HG03520 (cell line): ENCODE data around the gene MTERF4.

Experiments
- ATAC-seq: cut with Tn5 transposase; IDR thresholded peaks from one replicate; pipeline ENCODE4 v1.9.1; 2021; ENCODE audit warnings: mild to moderate bottlenecking, moderate library complexity; ENCODE audit not compliant: unreplicated experiment

Gene MTERF4

DNA sequence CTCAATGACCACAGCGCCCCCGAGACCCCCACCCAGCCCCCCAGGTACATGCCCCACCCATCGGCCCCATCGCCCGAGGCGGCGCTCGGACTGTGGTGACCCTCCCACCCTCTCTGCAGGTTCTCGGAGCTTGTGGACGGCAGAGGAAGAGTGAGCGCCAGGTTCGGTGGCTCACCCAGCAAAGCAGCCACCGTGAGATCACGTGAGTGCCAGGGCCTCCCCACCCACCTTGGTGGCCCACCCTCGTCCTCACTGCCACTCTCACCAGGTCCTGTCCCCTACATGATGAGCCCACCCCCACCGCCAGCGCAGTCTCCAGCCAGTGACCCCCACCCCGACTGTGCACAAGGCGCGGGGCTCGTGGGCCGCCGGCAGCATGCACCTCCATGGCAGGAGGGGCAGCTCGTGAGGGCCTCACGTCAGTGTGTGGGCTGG is 30.4 kb downstream of the MTERF4 start:
- no peak for ATAC-seq

DNA sequence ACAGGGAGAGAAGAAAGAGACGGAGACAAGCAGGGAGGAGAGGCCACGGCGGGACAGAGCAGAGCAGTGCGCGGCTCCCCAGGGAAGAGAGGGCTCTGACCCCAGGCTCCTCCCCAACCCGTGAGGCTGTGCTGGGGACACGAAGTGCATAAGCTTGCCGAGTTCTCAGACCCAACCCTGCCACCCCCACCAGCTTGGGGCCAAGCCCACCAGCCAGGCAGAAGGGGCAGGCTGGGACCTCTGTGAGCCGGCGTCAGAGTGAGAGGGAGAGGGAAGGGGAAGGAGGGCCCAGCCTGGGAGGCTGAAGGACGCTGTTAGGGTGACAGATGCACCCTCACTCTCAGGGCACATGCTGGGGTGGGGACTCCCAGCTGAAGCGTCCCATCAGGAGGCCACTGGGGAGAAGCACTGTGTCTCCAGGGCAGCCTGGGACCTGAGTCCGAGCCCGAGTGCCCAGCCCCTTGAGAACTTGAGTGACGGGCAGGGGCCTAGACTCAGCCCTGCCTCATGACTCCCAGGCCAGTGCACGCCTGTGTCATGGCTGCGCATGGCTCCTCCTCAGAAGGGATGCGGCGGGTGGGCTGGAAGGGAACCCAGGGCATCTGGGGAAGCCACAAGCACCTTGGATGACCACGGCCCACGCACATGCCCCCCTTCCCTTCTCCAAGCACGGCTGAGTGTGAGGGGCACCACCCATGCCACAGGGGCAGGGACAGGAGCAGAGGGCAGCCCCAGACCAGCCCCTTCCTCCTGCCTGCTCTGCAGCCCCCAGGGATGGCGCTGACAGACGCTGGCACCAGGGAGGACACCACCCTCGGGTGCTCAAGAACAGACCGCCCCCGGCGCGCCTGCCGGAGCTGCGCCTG is 31.0 kb downstream of the MTERF4 start:
- ATAC-seq: no peak

DNA sequence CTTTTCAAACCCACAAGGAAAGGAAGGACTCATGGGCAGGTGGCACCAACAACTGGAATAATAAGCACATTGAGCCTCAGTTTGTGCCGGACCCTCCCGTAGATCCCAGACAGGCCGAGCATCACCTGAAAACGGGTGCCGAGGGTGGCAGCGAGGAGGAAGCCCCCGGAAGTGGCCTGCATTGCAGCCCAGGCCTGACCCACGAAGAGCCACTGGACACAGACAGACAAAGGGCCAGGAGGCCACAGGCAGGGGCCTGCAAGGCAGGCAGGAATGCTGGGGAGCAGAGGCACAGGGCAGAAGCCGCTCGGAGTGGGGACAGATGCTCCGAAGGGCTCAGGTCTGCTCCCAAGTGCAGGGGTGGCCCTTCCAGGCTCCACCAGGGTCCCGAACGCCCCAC is 31.7 kb downstream of the MTERF4 start:
- no peak for ATAC-seq

DNA sequence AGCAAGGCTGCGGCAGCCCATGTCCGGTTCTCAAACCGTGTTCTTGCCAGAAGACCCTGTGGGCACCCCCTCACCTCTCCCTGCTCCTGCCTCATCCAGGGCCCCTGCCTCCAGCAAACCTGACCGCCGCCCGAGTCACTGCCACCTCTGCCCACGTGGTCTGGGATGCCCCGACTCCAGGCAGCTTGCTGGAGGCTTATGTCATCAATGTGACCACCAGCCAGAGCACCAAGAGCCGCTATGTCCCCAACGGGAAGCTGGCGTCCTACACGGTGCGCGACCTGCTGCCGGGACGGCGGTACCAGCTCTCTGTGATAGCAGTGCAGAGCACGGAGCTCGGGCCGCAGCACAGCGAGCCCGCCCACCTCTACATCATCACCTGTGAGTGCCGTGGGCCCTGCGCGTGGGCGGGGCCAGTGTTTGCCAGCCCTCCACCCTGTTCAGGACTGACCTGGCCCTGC is 32.2 kb downstream of the MTERF4 start:
- ATAC-seq: no peak

DNA sequence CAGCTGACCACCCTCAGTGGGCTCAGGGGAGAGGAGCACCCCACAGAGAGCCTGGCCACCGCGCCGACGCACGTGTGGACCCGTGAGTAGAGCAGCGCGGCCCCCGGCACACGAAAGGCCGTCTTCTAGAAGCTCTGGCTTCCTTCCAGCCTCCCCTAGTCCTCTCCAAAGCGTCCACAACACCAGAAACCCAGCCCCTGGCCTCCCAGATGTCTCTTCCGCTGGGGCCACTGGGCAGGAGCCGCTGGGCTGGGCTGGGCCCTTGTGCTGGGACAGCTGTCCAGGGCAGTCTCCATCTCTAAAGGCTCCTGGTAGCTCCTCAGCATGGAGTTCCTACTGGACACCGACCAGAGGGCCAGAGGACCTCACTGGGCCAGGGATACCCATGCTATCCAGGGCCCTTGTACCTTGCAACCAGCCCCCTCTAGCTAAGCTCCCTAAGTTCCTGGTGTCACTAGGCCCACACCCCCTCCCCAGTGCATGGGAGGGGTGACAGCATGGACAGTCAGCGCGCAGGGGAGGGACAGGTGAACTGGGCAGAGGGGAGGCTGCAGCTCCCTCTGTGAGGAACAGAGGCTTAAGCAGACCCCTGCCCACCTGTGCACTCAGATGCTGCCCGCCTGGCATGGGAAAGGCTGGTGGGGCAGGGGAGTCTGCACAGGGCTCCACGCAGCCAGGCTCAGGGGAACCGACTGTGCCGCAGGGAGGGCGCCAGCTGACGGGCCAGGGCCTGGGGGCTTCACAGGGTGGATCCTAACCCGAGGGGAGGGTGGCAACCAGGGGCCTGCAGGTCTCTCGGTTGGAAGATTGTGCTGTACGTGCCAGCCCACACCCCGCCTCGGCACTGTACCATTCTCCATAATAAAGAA is 32.9 kb downstream of the MTERF4 start:
- ATAC-seq: no peak

DNA sequence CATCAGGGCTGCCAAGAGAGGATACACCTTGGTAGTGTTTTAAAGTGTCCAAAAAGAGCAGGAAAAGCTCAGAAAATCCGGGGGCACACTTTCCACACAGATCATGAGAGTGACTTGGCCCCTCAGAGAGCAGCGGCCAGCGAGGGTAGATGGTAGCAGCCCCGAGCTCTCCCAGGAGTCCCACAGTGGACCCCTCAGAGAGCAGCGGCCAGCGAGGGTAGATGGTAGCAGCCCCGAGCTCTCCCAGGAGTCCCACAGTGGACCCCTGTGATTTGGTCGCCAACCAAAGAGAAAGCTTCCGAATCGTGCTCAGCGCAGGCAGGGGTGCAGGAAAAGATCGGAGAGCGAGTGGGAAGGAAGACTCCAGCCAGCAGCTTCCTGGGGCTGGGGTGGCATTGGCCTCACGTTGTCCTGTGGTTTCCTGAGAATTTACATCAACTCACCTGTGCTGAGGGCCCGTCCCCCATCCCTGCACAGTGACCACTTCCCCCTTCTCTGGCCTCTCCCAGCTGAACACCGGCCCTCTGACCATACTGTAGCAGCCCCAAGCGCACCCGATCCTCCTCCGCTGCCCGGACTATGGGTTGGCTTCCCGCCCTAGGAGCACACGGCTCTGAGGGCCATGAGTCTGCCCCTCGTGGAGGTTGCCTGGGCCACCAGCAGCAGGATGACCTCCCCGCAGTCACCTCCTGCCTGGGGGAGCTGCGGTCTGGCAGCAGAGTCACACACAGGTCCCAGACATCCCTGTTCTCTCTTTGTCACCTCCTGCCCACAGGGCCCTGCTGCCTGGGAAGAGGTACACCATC is 33.7 kb downstream of the MTERF4 start:
- no peak for ATAC-seq

DNA sequence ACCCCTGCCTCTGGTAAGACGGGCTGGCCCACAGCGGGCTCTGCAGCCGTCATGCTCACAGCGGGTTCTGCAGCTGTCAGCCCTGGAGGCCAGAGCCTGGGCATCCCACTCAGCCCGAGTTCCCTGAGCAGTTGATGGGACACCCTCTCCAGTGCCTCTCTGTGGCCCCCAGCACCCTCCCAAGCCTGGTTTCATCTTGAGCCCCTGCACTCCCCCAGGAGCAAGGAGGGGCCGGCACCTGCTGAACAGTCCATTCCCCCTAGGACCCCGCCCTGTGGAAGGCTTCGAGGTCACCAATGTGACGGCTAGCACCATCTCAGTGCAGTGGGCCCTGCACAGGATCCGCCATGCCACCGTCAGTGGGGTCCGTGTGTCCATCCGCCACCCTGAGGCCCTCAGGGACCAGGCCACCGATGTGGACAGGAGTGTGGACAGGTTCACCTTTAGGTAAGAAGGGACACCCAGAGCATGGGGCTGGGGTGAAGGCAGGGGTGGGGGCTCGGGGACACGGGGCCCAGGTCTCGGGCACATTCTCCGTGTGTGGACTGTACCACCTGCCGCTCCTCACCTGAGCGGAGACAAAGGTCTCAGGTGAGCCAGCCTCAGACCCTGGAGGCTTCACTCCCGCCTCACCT is 34.5 kb downstream of the MTERF4 start:
- ATAC-seq: no peak

DNA sequence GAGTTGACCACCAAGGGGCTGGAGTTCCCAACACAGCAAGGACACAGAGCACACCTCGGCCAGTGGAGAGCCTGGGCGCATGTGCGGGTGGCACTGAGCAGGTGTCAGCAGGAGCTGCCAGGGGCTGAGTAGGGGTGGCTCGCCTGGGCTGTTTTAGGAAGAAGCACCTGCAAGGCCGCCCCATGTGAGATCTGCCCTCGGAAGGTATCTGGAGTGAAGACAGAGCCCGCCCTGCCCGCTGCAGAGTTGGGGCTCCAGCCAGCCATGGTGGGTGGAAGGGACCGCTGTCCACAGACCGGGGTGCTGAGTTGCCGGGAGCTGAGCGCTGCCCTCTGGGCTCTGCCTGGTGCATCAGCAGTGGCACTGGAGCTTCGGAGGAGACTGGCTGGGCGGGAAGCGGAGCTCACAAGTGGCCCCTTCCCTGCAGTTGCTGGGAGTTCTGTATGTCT is 35.2 kb downstream of the MTERF4 start:
- ATAC-seq: no peak

DNA sequence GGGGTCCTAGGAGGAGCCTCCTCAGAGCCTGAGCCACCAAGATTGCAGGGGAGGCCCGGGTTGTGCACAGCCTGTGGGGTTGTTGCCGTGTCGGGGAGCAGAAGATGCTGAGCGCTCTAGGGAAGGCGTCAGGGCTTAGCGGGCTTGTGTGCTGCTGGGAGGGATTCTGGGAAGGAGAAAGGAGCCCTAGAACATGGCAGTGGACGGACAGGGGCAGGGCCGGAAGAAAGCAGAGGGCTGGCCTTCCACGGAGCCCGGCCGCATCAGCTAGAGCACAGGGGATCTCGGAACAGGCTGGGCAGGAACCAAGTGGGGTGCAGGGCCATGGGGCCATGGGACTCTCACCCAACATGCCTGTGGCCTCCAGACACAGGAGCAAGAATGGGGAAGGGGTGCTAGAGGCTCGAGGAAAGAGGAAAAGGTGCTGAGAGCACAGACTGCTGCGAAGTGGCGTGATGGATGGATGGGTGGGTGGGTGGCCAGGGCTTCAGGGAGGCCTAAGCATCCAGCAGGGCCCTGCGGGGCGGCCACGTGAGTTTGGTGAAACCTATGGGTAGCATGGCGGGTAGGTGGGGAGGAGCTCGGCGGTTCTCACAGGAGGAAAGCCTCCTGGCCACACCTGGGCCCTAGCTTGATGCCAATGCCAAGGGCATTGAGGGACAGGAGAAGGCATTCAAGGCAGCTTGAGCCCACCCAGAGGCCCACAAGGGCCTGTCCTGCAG is 35.8 kb downstream of the MTERF4 start:
- ATAC-seq: no peak

DNA sequence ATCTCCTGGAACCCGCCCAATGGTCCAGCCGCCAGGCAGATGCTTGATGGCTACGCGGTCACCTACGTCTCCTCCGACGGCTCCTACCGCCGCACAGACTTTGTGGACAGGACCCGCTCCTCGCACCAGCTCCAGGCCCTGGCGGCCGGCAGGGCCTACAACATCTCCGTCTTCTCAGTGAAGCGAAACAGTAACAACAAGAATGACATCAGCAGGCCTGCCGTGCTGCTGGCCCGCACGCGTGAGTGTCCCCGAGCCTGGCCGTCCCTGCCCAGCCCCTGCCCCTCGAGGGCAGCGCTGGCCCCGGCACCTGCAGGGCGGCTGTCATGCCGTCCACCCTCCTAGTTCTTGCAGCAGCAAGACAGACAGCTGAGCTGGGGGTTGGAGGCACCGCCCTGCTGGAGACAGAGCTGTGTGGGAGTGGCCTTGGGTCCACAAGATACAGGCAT is 36.7 kb downstream of the MTERF4 start:
- no peak for ATAC-seq

DNA sequence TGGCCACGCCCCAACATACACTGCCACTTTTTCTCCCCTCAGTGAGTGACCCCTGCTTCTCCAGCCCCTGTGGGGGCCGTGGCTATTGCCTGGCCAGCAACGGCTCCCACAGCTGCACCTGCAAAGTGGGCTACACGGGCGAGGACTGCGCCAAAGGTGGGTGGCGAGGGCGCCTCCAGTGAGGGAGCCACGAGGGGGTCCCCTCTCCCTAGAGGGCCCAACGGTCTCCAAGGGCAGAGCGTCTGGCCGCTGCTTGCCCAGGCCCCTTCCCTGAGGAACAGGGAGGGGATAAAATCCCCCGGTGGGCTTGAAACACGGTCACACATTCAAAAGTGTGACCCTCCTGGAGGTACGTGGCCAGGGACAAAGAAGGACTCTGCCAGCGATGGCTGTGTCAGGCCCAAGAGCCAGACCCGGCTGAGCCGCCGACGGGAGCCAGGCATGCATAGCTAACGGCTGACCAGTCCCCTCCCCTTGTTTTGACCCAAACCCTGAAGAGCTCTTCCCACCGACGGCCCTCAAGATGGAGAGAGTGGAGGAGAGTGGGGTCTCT is 37.2 kb downstream of the MTERF4 start:
- ATAC-seq: no peak

DNA sequence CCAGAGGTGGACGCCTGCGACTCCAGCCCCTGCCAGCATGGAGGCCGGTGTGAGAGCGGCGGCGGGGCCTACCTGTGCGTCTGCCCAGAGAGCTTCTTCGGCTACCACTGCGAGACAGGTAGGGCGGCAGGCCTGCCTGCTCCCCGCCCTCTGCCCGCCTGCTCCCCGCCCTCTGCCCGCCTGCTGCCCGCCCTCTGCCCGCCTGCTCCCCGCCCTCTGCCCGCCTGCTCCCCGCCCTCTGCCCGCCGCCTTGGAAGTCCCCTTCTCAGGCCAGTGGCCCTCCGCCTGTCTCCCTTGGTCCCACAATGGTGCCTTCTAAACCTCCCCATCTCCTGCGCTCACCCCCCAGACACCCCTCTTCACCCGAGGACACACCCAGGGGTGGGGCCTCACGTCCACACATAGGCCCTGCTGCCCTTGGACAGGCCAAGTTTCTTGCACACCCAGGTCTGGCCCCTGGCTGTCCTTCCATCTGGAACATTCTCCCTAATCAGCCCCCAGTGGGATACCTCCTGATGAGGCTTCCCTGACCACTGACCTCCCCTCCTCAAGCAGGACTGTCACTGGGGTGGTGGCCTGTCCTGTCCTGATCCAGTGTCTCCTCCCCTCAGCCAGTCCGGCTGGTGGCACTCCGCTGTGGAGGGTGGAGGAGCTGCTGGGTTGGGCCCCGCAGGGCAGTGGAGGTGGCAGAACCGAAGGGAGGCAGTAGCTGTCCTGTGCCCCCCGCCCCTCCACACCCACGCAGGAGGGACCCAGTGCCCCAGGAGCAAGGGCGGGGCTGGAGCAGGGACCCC is 37.9 kb downstream of the MTERF4 start:
- ATAC-seq: no peak

DNA sequence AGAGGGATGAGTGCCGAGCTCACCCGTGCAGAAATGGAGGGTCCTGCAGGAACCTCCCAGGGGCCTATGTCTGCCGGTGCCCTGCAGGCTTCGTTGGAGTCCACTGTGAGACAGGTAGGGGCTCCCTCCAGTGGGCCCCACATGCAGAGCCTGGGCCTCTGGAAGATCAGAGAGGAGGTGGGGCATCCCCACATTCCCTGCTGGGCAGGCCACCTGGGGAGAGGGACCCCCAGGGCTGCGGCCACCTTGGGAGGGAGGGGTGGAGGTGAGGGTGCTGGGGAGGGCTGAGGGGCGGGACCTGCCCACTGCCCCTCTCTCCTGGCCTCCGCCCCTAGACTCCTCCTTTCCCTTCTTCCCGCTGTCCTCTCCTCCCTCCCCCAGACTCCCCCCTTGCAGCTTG is 38.5 kb downstream of the MTERF4 start:
- ATAC-seq: no peak

DNA sequence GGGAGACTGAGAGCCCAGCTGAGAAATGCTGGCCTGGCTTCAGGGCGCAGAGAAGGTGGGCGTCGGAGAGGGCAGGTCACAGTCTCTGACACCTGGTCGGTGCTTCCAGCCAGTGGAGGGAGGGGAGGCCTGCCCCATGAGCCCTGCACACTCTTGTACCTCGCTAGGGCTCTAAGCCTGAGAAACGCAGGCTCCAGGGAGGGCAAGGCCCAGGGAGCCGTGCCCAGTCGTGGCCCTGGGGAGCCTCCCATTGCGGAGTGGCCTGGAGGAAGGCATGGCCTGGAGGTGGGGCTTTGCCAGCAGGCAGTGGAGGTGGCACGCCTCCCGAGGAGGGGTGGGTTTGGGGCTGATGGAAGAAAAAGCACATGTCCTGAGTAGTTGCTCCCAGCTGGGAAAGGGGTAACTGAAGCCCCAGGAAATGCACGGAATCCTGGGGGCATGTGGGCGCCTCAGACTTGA is 39.0 kb downstream of the MTERF4 start:
- no peak for ATAC-seq

DNA sequence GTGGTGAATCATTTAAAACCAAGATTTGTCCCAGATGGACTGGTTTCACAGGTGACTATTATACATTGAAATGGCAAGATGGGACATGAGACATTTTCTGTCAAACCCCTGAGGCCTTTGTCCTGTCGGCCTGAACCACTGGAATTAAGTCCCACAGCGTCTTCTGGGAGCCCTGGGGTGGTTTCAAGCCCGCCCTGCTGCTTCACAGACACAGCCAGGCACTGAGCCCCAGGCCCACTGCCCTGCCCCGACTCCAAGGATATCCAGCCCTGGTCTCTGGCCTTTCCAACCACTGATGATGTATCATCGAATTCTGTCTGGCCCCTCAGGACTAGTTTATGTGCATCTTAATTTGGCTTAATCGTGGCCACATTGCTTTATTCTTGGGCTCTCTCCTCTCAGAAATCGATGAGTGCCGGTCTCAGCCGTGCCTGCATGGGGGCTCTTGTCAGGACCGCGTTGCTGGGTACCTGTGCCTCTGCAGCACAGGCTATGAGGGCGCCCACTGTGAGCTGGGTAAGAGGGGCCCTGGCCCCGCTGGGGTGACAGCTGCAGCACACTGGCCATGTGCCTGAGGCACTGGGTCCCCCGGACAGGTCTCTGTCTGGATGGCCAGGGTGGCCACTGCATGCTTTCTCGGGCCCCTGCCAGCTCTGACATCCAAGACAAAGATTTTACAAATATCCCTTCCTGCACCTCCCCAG is 39.5 kb downstream of the MTERF4 start:
- ATAC-seq: no peak

DNA sequence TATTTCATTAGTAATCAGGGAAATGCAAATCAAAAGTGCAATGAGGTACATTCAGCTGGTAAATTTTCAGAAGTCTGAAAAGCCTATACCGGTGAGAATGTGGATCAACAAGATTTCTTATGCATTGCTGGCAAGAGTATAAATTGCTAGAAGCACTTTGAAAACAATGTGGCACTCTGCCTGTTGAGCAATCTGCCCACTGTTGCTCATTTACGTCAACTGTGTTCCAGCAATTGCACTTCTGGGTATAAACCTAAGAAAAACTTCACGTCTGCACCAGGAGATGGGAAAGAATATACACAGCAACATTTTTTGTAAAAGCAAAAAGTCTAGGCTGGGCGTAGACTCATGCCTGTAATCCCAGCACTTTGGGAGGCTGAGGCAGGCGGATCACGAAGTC is 40.8 kb downstream of the MTERF4 start:
- no peak for ATAC-seq

DNA sequence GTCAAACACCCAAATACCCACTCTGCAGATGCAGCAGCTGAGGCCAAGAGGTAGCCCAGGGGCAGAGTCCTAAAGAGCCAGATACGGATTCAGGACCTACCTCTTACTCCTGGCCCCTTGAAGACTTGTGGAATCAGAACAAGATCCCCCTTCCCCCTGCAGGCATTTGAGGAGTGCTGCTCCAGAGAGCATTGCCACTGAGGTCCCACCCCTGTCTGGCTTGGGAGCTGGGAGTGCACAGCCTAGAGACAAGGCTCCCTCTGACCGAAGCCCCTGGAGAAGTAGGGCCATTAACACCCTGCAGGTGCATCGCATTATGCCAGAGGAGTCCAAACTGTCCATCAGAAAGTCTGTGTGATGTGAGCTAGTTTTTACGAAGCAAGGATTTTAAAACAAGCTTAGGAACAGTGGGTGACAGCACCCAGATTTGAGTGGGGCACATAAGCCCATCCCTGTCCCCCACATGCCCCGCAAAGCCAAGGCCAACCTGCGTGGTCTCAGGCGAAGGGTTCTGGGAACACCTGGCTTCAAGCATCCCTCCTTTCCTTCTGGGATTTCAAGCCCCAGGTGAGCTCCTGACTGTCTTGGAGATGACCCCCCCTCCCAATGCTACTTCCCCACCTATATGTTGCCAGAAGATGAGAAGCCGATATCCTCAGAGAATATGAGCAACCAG is 48.4 kb downstream of the MTERF4 start:
- ATAC-seq: no peak
